K562 (cell line): ENCODE results near the gene SLC39A3. TPM values are rescaled to one million over a fixed set of nuclear protein-coding genes. Genes with fewer than 3 reads are reported as not detected.

Source experiments
- ATAC-seq: fragments of 200-7000 bp; cut with Tn5 transposase; 3 replicates; pipeline ENCODE4 v1.9.1; 2020; ENCODE audit warnings: moderate library complexity
- BruUV-seq: library from RNA; stranded (reverse); fragments of 400-500 nt; replicated peaks from 2 replicates; lab custom pipeline; 2021; lab: Mats Ljungman, UMichigan
- CTCF ChIA-PET: fragments of 300-600 bp; formaldehyde crosslinking; extraction: SDS; loops from one replicate; lab custom pipeline; 2021; ENCODE audit warnings: low intra/inter-chr PET ratio; lab: Yijun Ruan, JAX
- POLR2A ChIA-PET: fragments of 300-600, 350-650 bp; sonication (Branson Sonifier 250); formaldehyde crosslinking; extraction: SDS; loops from one replicate; lab custom pipeline; 2021; ENCODE audit warnings: antibody characterized with exemption, inconsistent platforms; lab: Yijun Ruan, JAX
- DNase-seq, 4 experiments: peaks; one replicate each; pipeline versions ENCODE4 v3.0.0 to v3.0.0-alpha.2; 2011 to 2018; ENCODE audit warnings: low spot score in 3 of 4, mixed read lengths in 3 of 4; ENCODE audit errors: extremely low read depth in 1 of 4
- FAIRE-seq: peaks from 2 replicates; lab custom pipeline; 2011; peaks lifted over from hg19 to GRCh38; lab: Jason Lieb, UNC
- H2AFZ ChIP-seq: 2 replicates; pipeline ENCODE4 v1.6.0; 2011; ENCODE audit warnings: low read depth, low read length, control low read depth, inconsistent platforms
- H3K27ac ChIP-seq: fragments of 200-600 bp; 3 replicates; pipeline ENCODE4 v1.8.0; 2011; ENCODE audit warnings: low read depth, mild to moderate bottlenecking, control low read depth, inconsistent platforms, low read length, moderate library complexity, mixed read lengths; ENCODE audit errors: extremely low read depth
- H3K27me3 ChIP-seq, 2 experiments: fragments of 300-600 bp in 1 of 2; 2 replicates in 1 of 2; 3 replicates in 1 of 2; pipeline versions ENCODE4 v1.6.0 to v1.8.0; 2011; ENCODE audit warnings: inconsistent platforms in 2 of 2, low read length in 2 of 2, mild to moderate bottlenecking in 1 of 2, mixed read lengths in 1 of 2, moderate library complexity in 1 of 2; ENCODE audit not compliant: control insufficient read depth in 2 of 2, insufficient read depth in 2 of 2
- H3K36me3 ChIP-seq: fragments of 300-600 bp; 3 replicates; pipeline ENCODE4 v1.8.0; 2011; ENCODE audit warnings: mild to moderate bottlenecking, low read length, inconsistent platforms; ENCODE audit not compliant: control insufficient read depth, insufficient read depth
- H3K4me1 ChIP-seq, 2 experiments: fragments of 200-600 bp in 1 of 2; replicated peaks in 1 of 2; 2 replicates in 1 of 2; 3 replicates in 1 of 2; pipeline versions ENCODE4 v1.5.1 to v1.8.0; 2011; ENCODE audit warnings: inconsistent platforms in 2 of 2, low read length in 2 of 2, mild to moderate bottlenecking in 1 of 2, mixed read lengths in 1 of 2, moderate library complexity in 1 of 2; ENCODE audit not compliant: control insufficient read depth in 2 of 2, insufficient read depth in 2 of 2
- H3K4me2 ChIP-seq: 2 replicates; pipeline ENCODE4 v1.6.1; 2011; ENCODE audit warnings: low read length, control low read depth, inconsistent platforms, mixed read lengths; ENCODE audit not compliant: insufficient read depth
- H3K4me3 ChIP-seq: fragments of 200-600 bp; sonication (generic), shearing (Covaris generic); 2 replicates; pipeline ENCODE4 v1.5.1; 2016; ENCODE audit warnings: control low read depth, inconsistent platforms
- H3K79me2 ChIP-seq: fragments of 200-600 bp; 3 replicates; pipeline ENCODE4 v1.8.0; 2011; ENCODE audit warnings: low read length, inconsistent platforms; ENCODE audit not compliant: control insufficient read depth, insufficient read depth
- H3K9ac ChIP-seq, 2 experiments: 2 replicates each; pipeline versions ENCODE4 v1.6.0 to v1.6.1; 2011; ENCODE audit warnings: low read depth in 2 of 2, low read length in 2 of 2, control low read depth in 1 of 2, inconsistent platforms in 1 of 2, mild to moderate bottlenecking in 1 of 2, mixed read lengths in 1 of 2; ENCODE audit not compliant: insufficient read depth in 1 of 2
- H3K9me1 ChIP-seq: one replicate; pipeline ENCODE4 v1.6.0; 2011; ENCODE audit warnings: inconsistent platforms, mild to moderate bottlenecking, low read length, moderate library complexity; ENCODE audit not compliant: control insufficient read depth, insufficient read depth
- H3K9me3 ChIP-seq: replicated peaks from 2 replicates; pipeline ENCODE4 v1.5.1; 2011; ENCODE audit warnings: low read depth, low read length, inconsistent platforms; ENCODE audit not compliant: control insufficient read depth, insufficient read depth
- H4K20me1 ChIP-seq: replicated peaks from 2 replicates; pipeline ENCODE4 v1.6.1; 2011; ENCODE audit warnings: low read length, inconsistent platforms, mixed read lengths; ENCODE audit not compliant: control insufficient read depth, insufficient read depth
- CREB5 ChIP-seq: fragments of 250-450 bp; sonication (Bioruptor Pico); IDR thresholded peaks from 2 replicates; pipeline ENCODE4 v1.5.0; 2020; ENCODE audit warnings: mild to moderate bottlenecking
- CREM ChIP-seq: IDR thresholded peaks from 2 replicates; pipeline ENCODE4 v1.6.1; 2014; ENCODE audit warnings: antibody characterized with exemption, low read depth
- DPF2 ChIP-seq: fragments of 450-650 bp; IDR thresholded peaks from 2 replicates; pipeline ENCODE4 v1.6.1; 2016
- E4F1 ChIP-seq: fragments of 250-450 bp; sonication (Bioruptor Pico); IDR thresholded peaks from 2 replicates; pipeline ENCODE4 v1.5.0; 2021; ENCODE audit warnings: mild to moderate bottlenecking, borderline replicate concordance
- ELF2 ChIP-seq: fragments of 250-450 bp; sonication (Bioruptor Pico); IDR thresholded peaks from 2 replicates; pipeline ENCODE4 v1.5.0; 2021; ENCODE audit warnings: mild to moderate bottlenecking
- ILF3 ChIP-seq: fragments of 450-650 bp; IDR thresholded peaks from 2 replicates; pipeline ENCODE4 v1.6.1; 2018; ENCODE audit warnings: antibody characterized with exemption, mild to moderate bottlenecking, moderate library complexity, borderline replicate concordance
- NCOA1 ChIP-seq: fragments of 450-650 bp; IDR thresholded peaks from 2 replicates; pipeline ENCODE4 v1.6.1; 2016; ENCODE audit warnings: low read depth
- NRF1 ChIP-seq, 2 experiments: fragments of 450-650 bp; IDR thresholded peaks in 1 of 2; conservative IDR thresholded peaks in 1 of 2; 2 replicates each; pipeline ENCODE4 v1.6.1; 2014; ENCODE audit warnings: mild to moderate bottlenecking in 2 of 2
- PRDM10 ChIP-seq: fragments of 450-650 bp; IDR thresholded peaks from 2 replicates; pipeline ENCODE4 v1.6.1; 2018; ENCODE audit not compliant: partially characterized antibody
- SMARCA4 ChIP-seq: fragments of 450-650 bp; IDR thresholded peaks from 2 replicates; pipeline ENCODE4 v1.6.1; 2016
- THRB ChIP-seq: fragments of 450-650 bp; formaldehyde crosslinking; conservative IDR thresholded peaks from 2 replicates; pipeline ENCODE4 v1.4.0; 2022; ENCODE audit warnings: mild to moderate bottlenecking, missing genetic modification characterization
- WGBS: fragments of 100-300 bp; shearing (Covaris generic); methylation state at CpG from one replicate; pipeline ENCODE4 v1.1.6; 2016; ENCODE audit warnings: low coverage, mixed read lengths; ENCODE audit not compliant: insufficient coverage; ENCODE audit errors: missing lambda C conversion rate; 5-methylcytosine and 5-hydroxymethylcytosine counted together
- in situ Hi-C: fragments of 300-500 bp; cut with MboI; formaldehyde crosslinking; loops from 4 replicates; pipeline ENCODE4 v1.15.0; 2018; ENCODE audit warnings: inconsistent platforms, mixed read lengths
- intact Hi-C: fragments of 100-400 bp; cut with micrococcal nuclease; formaldehyde crosslinking; loops from 2 replicates; pipeline ENCODE4 v1.14.2; 2022
- polyA plus RNA-seq, 8 experiments: library from polyadenylated mRNA; depleted of rRNA in 4 of 8; stranded (reverse) in 5 of 8; unstranded in 3 of 8; fragments of >200 nt; fragmentation: Nextera tagmentation in 2 of 8; fragmentation: Illumina TruSeq in 1 of 8; extraction: Ambion mirVana in 2 of 8; extraction: Trizol in 1 of 8; gene quantifications; 2 replicates each; pipeline versions ENCODE4 v1.2.1 to v1.2.3, GENCODE V29; 2011 to 2014; ENCODE audit warnings: inconsistent platforms in 1 of 8, missing spikeins in 1 of 8
- total RNA-seq, 7 experiments: library from RNA; depleted of rRNA in 6 of 7; stranded (reverse); fragments of >200 nt in 6 of 7; fragmentation: Illumina TruSeq in 2 of 7; extraction: Trizol in 2 of 7; gene quantifications; 2 replicates each; pipeline versions ENCODE4 v1.2.1 to v1.2.3, GENCODE V29; 2011 to 2021; ENCODE audit warnings: low replicate concordance in 1 of 7

SLC39A3 gene
- total and polyA plus RNA-seq, 9 of the 15 experiments (the other 6 are each of a cell fraction or from before 2014, with no cell fraction given) = 2.3 to 215 (median 127) TPM

GRCh38 chr19:2711875-2712205 is 28.0 kb downstream of the SLC39A3 start (continued):
- TF ChIP-seq ILF3 = no peak

GRCh38 chr19:2711172-2711874 is 28.5 kb downstream of the SLC39A3 start:
- 8% methylated on average over 17 of the region's 17 CpGs for WGBS
- H3K9me3 ChIP-seq = 0 out of 2 replicates have a peak, but pooled peaks cover 4% of the 10 kb centered on the region
- DNase-seq = peak in 3 of 4 experiments; percentile 38 to 53 (median 51)
- H3K79me2 ChIP-seq = no peaks in the 10 kb centered on the region
- H3K27ac ChIP-seq = no peak overlapping the region
- H3K36me3 ChIP-seq = no peaks in the 10 kb centered on the region
- no peaks in the 10 kb centered on the region; a peak in 2 of 5 replicates for H3K4me1 ChIP-seq
- peak; percentile 89 for FAIRE-seq
- no peaks in the 10 kb centered on the region for H3K9me1 ChIP-seq
- no peak overlapping the region; the same call in 1 of the 2 replicates for H2AFZ ChIP-seq
- CTCF ChIA-PET = no interaction called here
- intact Hi-C loops (no loop called here), in situ Hi-C loops (no loop called here)
- H3K4me2 ChIP-seq = no peak overlapping the region
- no peaks in the 10 kb centered on the region for H4K20me1 ChIP-seq
- ATAC-seq = peak; percentile 49; the same call in 2 of the 3 replicates
- H3K27me3 ChIP-seq = peaks cover 4 to 15% of the 10 kb centered on the region in 2 experiments; a peak in 3 of 5 replicates
- no TSS peak for BruUV-seq
- POLR2A ChIA-PET = interaction anchor here (0.6 kb wide), 1 partner anchor 12 kb away, joined by 3 read pairs; no protein-coding TSS in a partner anchor
- peak overlapping the region in 1 of 2 experiments; percentile 26; a peak in 1 of 4 replicates for H3K9ac ChIP-seq
- no peak overlapping the region for H3K4me3 ChIP-seq
- peak; percentile 51; the same call in 1 of the 2 replicates for TF ChIP-seq SMARCA4
- 0 out of 2 replicates have a peak, but pooled peaks have one; percentile 54 for TF ChIP-seq NCOA1
- TF ChIP-seq DPF2 = peak; percentile 40; the same call in 1 of the 2 replicates
- no peak for TF ChIP-seq ELF2
- peak; percentile 53 to 57; a peak in 2 of 4 replicates for TF ChIP-seq NRF1 (conservative IDR thresholded peaks at IDR 0.05 in 1 of 2, IDR thresholded peaks at IDR 0.05 in 1 of 2)
- TF ChIP-seq E4F1 (CRISPR knock-in tag) = no peak
- peak; percentile 95 for TF ChIP-seq CREM
- no peak for TF ChIP-seq CREB5 (CRISPR knock-in tag)
- TF ChIP-seq PRDM10 = peak; percentile 34
- 0 out of 2 replicates have a peak, but pooled peaks have one; percentile 17 for TF ChIP-seq THRB (CRISPR knock-in tag)
